Stimulated activated naive CD8-positive, alpha-beta T cell treated with anti-CD3 and anti-CD28 coated beads, Interleukin-15, Interleukin-2, amounts not matched to agents 100 U/mL and 50 U/mL, for 24 hours (primary cell): Measurements from ENCODE around the gene INPP5F.

Experiments used
- ATAC-seq: fragments of 150-1000 bp; cut with Tn5 transposase; one replicate; pipeline ENCODE4 v1.10.0; 2021
- DNase-seq: peaks from one replicate; pipeline ENCODE4 v3.0.0; 2021

The INPP5F gene

GRCh38 chr10:119725828-119726675, at the start of gene INPP5F:
INPP5F (plus strand) TSS chr10:119726050; CDS start chr10:119726263, 213 bp downstream.
- peak; percentile 100 for DNase-seq
- ATAC-seq = peak; percentile 95

GRCh38 chr10:119677126-119677525, 48.7 kb upstream of the INPP5F start:
- no peak for ATAC-seq
- DNase-seq = no peak

- ATAC-seq = no peak
- no peak for DNase-seq
Measured at GRCh38 chr10:119677904-119678755, 47.7 kb upstream of the INPP5F start.

- ATAC-seq (no peak), DNase-seq (no peak)
Measured at GRCh38 chr10:119679480-119679829, 46.4 kb upstream of the INPP5F start.

- ATAC-seq (no peak), DNase-seq (no peak)
Measured at GRCh38 chr10:119680050-119680449, 45.8 kb upstream of the INPP5F start.

- no peak for ATAC-seq
- DNase-seq = no peak
Measured at GRCh38 chr10:119680650-119681081, 45.2 kb upstream of the INPP5F start.

- peak; percentile 91 for ATAC-seq
- peak; percentile 89 for DNase-seq
Measured at GRCh38 chr10:119686465-119687191, 39.2 kb upstream of the INPP5F start.

- ATAC-seq (no peak), DNase-seq (no peak)
Measured at GRCh38 chr10:119687192-119688032, 38.4 kb upstream of the INPP5F start.

GRCh38 chr10:119688033-119688508, 37.8 kb upstream of the INPP5F start:
- DNase-seq (no peak), ATAC-seq (no peak)

GRCh38 chr10:119689016-119689580, 36.8 kb upstream of the INPP5F start:
- no peak for DNase-seq
- ATAC-seq = no peak

- ATAC-seq = no peak
- no peak for DNase-seq
Measured at GRCh38 chr10:119691726-119692125, 34.1 kb upstream of the INPP5F start.

- ATAC-seq = no peak
- DNase-seq = no peak
Measured at GRCh38 chr10:119693262-119693957, 32.4 kb upstream of the INPP5F start.

- DNase-seq (no peak), ATAC-seq (no peak)
Measured at GRCh38 chr10:119694608-119695007, 31.2 kb upstream of the INPP5F start.

GRCh38 chr10:119700321-119700954, 25.4 kb upstream of the INPP5F start:
- ATAC-seq (no peak), DNase-seq (no peak)

GRCh38 chr10:119701861-119702260, 24.0 kb upstream of the INPP5F start:
- no peak for DNase-seq
- ATAC-seq = no peak

- peak; percentile 60 for ATAC-seq
- DNase-seq = no peak
Measured at GRCh38 chr10:119702583-119702982, 23.3 kb upstream of the INPP5F start.

- ATAC-seq (no peak), DNase-seq (no peak)
Measured at GRCh38 chr10:119703903-119704508, 21.8 kb upstream of the INPP5F start.

GRCh38 chr10:119705434-119705831, 20.4 kb upstream of the INPP5F start:
- peak; percentile 53 for ATAC-seq
- peak; percentile 39 for DNase-seq

GRCh38 chr10:119706521-119707278, 19.1 kb upstream of the INPP5F start:
- DNase-seq = no peak
- ATAC-seq = no peak
